ENCODE data around the gene PCDH1.

Gene PCDH1

DNA sequence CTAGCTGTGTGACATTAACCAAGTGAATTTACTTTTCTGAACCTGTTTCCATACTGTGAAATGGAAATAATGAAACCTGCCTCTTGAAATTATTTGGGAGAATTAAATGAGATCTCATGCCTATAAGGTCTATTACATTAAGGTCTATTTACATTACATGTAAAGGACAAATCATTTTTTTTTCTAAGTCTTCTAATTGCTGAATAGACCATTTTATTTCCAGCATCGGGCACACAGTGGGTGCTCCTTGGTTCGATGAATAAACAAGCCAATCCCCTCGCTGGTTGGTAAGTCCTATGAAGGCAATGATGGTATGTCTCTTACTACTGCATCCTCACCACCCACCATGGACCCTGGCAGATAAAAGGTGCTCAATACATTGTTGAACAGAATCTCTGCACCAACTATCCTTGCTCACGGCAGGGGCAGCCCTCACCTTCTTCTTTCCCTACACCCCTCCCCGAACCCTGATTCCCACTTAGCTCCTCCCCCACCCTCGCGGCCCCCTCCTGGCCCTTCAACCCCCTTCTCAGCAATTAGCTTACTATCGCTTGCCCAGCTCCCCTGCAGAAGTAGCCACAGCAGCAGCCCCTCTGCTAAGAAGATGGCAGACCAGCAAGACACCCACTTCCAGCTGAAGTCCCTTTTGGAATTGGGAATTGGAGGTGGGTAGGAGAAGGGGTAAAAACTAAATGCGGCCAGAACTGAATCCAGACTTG, 3.0 kb downstream of the PCDH1 start:
- no peak for DNase-seq (ENCODE audit: extremely low read depth in 1 of 2, low read depth in 1 of 2)

DNA sequence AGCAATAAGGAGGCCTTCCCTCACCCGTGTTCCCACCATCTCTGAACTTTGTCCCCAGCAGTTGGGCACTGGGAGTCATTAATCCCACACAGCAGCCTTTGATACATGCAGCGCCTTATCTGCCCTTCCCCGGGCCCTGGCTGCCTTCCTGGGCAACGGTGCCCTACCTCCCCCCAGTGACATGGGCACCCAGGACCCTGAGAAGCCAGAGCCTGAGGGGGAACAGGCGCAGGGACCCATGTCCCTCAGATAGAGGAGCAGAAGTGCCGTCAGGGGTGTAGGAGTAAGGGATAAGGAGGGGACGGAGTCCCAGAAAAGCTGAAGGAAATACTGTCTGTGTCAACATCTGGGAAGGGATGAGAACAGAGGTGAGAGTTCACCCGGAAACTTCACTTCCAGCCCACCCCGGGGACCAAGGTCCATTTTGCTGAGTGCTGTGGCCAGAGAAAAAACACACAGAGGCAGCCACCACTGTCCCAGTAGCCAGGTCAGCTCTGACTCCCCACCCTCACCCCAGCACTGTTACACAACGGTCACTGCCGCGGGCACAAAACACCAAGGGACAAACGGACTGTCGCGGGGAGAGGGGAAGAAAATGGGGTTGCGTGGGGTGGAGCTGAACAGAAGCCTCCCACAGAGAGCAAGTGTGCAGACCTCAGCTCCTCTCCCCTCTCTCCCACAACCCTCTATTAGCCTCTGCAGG, 3.8 kb downstream of the PCDH1 start:
- DNase-seq (ENCODE audit: extremely low read depth in 1 of 2, low read depth in 1 of 2): no peak

DNA sequence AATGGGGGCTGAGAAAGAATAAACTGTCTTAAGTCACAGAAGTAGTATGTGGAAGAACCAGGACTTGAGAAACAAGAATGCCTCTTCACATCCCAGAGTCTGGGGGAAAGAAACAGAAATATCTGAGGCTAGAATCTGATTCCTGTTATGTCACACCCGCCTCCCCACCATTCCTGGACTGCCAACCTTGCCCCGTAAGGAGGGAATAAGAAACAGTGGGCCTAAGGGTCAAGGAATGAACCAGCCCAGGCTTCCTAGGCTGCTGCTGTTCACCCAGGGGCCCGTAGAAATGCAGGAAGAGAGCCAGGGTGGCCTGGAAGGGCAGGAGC, 4.3 kb downstream of the PCDH1 start:
- DNase-seq (ENCODE audit: extremely low read depth in 1 of 2, low read depth in 1 of 2): no peak

DNA sequence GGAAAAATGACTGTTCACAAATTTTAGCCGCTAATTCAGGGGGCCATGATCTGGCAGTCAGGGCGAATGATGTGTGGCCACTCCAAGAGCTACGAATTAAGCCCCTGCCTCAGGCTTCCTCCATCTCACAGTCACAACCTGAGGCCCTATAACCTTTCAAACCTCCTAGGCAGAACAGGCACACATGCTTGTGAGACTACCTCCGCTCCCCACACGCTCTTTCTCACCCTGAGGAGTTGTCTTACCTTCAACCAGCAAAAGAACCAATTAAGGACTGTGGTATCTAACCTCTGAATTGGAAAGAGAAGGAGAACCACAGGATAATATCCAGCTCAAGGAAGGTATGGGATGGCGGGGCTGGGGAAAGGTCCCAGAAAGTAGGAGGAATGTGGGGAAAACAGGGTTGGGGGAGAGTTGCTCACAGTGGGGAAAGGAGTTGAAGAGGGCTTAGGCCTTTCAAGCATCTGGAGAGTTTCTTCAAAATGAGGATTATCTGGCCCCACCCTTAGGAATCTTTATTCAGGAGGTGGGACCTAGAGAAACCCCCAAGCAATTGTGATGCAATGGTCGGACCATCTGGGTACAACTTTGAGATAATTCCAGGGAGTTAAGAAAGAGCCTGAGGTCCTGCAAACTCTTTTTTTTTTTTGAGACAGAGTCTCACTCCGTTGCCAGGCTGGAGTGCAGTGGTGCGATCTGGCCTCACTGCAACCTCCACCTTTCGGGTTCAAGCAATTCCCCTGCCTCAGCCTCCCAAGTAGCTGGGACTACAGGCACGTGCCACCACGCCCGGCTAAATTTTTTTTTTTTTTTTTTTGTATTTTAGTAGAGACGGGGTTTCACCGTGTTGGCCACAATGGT, 5.5 kb downstream of the PCDH1 start:
- DNase-seq (ENCODE audit: extremely low read depth in 1 of 2, low read depth in 1 of 2): no peak

DNA sequence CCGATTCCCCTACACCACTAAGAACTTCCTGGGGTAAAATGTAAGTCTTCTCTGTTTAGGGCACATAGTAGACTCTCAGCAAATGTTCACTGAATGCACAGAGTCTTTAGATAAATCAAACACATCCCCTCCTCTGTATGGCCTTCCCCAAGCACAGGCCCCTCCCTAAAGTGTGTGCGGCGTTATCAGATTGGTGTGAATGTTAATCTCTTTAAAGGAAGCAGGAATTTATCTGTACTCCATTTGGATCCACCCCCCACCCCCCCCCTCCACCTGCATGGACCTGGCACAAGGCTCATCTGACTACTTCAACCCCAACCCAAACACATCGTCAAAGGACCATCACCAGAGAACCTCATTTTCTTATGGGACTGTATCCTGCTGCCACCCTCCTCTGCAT, 6.3 kb downstream of the PCDH1 start:
- no peak for DNase-seq (ENCODE audit: extremely low read depth in 1 of 2, low read depth in 1 of 2)

DNA sequence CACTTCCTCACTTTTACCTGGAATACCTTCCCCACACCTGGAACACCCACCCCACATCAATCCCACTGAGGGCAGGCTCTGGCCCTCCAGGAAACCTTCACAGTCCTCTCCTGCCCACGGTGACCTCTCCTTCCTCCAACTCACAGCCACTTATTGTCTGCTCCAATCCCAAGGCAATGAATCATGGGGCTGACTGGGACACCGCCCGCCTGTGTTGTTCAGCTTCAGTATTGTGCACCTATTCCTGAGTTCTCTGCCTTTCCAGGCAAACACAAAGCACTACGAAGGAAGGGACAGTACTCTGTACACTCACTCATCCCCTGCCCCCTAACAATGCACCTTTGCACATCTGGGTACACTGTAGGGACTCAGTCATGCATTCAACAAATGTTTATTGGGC, 7.3 kb downstream of the PCDH1 start:
- DNase-seq (ENCODE audit: extremely low read depth in 1 of 2, low read depth in 1 of 2): no peak

DNA sequence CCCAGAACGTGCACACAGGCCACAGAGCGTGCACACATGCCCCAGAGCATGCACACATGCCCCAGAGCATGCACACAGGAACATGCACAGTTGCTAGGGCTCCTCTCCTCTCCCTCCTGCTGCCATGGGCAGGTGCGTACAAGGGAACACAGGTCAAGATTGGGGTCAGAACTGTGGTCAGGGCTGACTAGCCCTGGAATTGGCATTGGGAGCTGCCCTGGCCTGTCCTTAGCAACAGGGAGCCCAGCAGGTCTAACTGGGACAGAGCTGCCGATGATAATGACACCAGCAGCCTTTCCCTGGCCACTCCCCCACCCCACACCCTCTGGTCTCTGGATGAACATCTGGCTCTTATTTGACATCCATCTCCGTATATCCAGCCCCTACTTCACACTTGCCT, 8.0 kb downstream of the PCDH1 start:
- no peak for DNase-seq (ENCODE audit: extremely low read depth in 1 of 2, low read depth in 1 of 2)

DNA sequence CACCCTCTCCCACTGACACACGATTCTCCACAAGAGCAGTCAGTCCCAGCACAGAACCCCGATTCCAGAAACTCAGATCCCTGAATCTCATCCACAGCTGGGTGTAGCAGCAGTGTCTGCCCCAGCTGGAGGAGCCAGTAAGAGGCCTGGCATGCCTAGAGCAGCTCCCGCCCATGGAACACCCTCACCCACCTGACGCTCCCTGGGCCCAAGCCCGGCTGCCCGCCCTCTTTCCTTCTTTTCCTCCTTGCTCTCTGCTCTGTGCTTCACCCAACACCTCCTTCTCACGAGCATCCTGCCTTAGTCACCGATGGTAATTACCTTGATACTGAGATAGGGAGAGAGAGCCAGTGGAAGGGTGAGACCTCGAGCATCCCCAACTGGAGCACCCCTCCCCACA, 8.7 kb downstream of the PCDH1 start:
- DNase-seq (ENCODE audit: extremely low read depth in 1 of 2, low read depth in 1 of 2): no peak

DNA sequence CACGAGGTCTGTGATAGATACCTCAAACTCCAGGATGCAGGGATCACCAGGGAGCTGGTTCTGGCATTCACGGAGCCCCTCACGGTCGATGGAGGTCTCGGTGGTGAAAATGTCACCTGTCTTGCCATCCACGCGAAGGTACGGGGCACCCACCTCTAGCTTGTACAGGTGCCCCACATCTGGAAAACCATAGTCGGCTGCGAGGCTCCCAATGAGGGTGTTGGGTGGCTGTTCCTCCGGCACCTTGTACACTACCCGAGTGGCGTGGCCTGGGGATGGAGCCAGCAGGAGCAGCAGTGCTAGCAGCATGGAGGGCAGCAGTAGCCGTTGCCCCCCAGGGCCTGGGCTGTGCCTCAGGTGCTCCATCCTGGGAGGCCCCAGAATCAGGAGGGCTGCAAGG, 9.2 kb downstream of the PCDH1 start:
- DNase-seq (ENCODE audit: extremely low read depth in 1 of 2, low read depth in 1 of 2): no peak

DNA sequence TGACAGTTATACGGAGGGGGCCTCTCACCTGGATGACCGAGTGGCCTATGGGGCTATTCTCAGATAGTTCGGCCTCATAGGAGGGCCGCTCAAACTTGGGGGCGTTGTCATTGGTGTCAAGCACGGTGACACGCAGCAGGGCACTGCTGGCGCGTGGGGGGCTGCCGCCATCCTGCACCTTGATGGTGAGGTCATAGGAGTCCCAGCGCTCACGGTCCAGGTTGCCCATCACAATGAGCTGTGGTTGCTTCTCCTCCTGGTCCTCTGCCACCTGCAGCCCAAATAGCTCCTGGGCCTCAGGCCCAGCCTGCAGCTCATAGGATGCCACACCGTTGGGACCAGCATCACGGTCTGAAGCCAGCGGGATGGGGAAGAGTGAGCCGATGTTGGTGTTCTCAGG, 9.7 kb downstream of the PCDH1 start:
- no peak for DNase-seq (ENCODE audit: extremely low read depth in 1 of 2, low read depth in 1 of 2)

DNA sequence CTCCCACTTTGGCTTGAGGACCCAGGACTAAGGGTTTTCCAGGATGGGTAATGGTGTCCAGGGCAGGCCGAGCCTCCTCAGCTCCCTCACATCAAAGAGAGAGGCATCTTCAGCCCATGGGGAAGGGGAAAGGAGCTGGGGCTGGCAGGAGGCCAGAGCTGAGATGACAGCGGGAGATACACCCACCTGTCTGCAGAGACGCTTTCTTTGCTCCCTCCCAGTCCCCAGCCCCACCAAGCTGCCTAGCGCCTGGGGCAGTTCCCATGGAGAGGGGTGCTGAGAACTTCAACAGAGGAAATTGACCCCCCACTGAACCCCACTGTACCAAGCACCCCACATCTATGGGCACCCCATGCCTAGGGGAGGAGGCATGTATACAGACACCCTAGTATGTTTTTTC, 10.6 kb downstream of the PCDH1 start:
- DNase-seq (ENCODE audit: extremely low read depth in 1 of 2, low read depth in 1 of 2): no peak

DNA sequence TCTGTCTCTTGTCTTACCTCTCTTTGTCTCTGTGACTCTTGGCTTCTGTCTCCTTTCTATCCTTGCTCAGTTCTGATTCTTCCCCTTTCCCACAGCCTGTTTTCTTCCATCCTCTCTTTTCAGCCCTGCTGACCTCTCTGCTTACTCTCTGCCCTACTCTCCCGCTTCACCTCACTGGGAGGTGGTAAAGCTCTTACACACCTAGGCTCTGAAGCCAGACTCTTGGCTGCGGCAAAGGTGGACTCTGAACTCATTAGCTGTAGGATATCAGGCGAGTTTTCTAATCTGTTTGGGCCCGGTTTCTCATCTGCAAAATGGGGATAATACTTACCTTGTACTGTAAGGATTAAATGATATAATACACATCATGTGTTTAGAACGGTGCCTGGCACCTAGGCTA, 11.1 kb downstream of the PCDH1 start:
- DNase-seq (ENCODE audit: extremely low read depth in 1 of 2, low read depth in 1 of 2): no peak

DNA sequence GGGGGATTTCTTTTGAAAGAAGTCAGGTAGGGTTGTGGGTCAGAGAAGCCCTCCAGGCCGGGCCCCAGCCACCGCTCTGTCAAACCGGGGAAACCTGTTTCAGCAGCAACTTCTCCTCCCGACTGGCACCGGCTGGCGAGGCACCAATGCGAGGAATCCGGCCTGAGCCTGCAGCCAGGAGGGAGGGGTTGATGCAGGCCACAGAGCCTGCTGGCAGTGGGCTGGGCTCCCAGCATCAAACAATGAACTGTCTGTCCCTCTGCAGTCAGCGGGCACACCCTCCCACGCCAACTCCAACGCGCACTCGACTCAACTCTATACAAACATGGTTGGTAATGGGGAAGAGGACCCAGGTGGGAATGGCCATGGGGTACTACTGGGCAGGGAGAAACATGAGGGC, 12.1 kb downstream of the PCDH1 start:
- no peak for DNase-seq (ENCODE audit: extremely low read depth in 1 of 2, low read depth in 1 of 2)

DNA sequence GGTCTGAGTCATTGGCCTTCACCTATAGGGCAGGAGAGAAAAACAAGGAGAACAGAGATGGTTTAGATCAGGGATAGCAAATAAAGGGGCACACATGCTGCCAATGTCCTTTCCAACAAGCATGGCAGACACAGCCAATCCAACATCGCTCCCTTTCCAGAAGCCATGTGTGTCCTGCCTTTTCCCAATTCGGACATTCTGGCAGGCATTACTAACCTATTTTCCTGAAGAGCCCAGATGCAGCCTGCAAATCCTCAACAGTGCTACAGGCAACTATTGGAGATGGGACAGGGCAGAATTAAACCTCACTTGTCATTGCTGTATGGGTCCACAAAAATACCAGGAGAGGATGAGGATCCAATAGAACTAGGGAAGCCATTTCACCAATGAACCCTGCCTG, 12.8 kb downstream of the PCDH1 start:
- no peak for DNase-seq (ENCODE audit: extremely low read depth in 1 of 2, low read depth in 1 of 2)

DNA sequence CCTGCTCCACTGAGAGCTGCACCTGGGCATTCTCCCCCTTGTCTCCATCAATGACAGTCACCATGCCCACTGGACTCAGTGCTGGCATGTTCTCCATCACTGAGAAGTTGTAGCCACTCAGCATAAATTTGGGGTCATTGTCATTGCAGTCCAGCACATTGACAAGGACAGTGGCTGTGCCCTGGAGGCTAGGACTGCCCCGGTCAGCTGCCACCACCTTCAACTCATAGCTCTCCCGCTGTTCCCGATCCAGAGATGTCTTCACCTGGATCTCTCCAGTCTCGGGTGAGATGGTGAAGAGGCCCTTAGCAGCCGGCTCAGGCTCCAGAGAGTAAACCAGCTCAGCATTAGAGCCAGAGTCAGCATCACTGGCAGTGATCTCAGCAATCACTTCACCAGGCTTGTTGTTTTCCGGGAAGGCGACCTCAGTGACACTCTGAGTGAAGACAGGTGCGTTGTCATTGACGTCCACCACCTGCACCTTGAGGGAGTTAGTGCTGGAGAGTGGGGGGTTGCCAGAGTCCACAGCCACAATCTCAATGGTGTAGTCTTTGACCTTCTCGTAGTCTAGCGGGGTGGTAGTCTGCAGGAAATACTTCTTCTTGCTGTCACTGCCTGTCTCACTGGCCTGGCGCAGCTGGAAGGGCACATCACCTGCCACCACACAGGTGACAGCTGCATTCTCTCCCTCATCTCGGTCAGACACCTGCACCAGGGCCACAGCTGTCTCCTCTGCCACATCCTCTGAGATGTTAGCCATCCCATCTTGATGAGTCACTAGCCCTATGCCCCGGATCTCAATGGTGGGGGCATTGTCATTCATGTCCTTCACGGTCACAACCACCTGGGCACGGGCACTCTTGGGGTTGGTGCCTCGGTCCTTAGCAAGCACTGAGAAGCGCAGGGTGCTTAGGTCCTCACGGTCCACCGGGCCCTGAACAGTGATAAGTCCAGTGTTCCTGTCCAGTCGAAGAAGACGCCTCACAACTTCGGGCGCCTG, 13.5 kb downstream of the PCDH1 start:
- no peak for DNase-seq (ENCODE audit: extremely low read depth in 1 of 2, low read depth in 1 of 2)

DNA sequence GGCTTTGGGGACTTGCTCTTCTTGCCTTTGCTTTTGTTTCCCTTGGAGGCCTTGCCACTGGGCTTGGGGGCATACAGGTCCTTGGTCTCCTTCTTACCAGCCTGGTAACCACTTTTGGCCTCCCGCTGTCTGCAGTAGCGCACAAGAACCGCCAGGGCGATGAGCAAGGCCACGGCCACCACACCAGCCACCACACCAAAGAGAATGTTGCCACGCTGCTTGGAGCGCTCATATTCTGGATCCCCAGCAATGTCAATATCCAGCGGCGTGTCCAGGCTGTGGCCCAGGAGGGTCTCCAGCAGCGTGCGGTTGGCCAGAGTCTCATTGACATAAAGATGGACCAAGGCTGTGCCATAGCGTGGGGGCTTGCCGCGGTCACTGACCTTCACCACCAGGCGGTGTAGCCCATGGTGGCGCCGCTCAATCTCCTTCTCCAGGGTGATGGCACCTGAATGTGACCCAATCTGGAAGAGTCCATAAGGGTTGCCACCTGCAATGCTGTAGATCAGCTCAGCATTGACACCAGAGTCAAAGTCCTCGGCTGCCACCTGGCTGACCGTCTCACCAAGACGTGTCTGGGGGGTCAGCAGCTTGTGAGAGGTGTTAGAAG, 14.5 kb downstream of the PCDH1 start:
- no peak for DNase-seq (ENCODE audit: extremely low read depth in 1 of 2, low read depth in 1 of 2)

DNA sequence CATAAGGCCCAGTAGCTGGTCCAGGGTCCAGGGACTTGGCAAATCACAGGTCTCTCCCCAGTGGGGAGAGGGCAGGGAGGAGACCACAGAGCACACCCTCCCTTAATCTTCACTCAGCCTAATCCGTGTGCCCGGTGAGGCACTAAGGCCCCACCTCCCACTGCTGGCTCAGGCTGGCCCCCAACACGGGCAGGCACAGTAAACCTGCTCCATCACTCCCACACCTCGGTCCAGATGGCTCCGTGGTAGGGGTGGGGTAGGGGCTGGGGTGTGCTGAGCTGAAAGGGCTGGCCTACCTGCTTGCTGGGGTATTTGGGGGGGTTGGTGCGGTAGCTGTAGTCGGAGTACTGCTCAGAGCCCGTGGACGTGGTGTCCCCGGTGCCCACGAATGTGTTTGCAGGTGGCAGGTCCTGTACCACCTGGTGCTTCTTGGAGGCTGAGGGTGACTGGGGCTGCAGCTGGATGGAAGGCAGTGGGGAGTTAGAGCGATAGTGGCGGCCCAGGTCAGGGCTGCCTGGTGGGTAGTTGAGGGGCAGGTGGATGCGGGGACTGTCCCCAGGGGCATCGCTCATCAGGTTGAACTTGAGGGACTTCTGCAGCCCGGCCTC, 15.2 kb downstream of the PCDH1 start:
- no peak for DNase-seq (ENCODE audit: extremely low read depth in 1 of 2, low read depth in 1 of 2)

DNA sequence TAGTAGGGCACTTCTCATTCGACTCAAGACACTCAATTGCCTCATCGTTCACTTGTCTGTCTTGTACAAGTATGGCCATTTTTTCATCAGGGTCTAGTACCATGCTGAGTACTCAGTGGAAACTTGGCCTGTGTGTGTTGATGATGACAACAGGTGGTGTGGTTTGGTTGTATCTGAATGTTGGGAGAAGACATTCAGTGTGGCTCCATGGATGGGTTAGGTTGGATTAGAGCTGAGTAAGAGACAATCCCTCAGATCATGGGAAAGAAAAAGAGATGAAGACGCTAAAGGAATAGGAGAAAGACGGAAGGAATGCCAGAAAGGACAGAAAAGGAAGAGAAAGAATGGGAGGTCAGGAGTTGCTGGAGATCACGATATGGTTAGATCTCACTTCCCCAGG, 17.0 kb downstream of the PCDH1 start:
- no peak for DNase-seq (ENCODE audit: extremely low read depth in 1 of 2, low read depth in 1 of 2)

DNA sequence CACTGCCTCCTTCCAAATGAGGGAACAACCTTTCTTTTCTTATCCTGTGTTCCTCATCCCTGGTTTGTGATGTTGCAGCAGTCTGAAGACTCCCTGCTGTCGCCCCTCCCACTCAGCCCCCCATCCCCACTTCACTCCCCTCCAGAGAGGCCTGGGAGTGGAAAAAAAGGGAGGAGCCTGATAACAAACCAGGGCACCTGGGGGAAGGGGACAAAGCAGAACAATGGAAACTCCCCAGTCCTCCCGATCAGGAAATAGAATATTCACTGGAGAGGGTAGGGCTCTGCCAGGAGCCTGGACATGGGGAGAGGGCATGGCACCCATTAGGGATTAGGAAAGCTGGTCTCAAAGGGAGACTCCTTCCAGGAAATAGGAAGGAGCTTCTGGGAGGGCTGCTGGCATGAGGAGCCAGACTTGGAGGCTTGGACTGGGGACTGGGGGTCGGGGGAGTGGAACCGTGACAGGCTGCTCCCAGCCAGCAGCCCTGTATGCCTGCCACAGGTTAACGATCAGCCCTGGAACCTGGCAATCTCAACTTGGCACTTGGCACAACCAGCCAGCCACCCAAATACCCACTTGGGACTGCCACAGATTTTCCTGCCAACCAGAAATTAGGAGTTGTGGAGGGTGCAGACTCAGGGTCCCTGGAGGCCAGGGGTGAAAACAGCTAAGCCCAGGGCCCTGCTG, 20.0 kb downstream of the PCDH1 start:
- no peak for DNase-seq (ENCODE audit: extremely low read depth in 1 of 2, low read depth in 1 of 2)
